Measurements from ENCODE around the gene PRKG1.

The PRKG1 gene

GRCh38 chr10:51399840-51400239 lies 325.6 kb downstream of the PRKG1 start:
- Histone ChIP-seq H4K8ac (ENCODE audit: low read depth, low read length) (no peak overlapping the region), H2AFZ (ENCODE audit: insufficient read depth, low read length, poor library complexity) (no peak overlapping the region), H3K9ac (ENCODE audit: low read length) (no peak overlapping the region), H3K79me1 (ENCODE audit: low read length) (no peaks in the 10 kb centered on the region), H4K91ac (ENCODE audit: low read depth, low read length) (no peak overlapping the region), H3K18ac (ENCODE audit: low read length) (no peak overlapping the region), H3K14ac (ENCODE audit: low read length) (no peak overlapping the region), H3K79me2 (ENCODE audit: control insufficient read depth, insufficient read depth, low read length, poor library complexity) (no peaks in the 10 kb centered on the region), H2BK12ac (ENCODE audit: low read length) (no peak overlapping the region), H3K4me3 (ENCODE audit: low read depth, low read length) (no peak overlapping the region), H2AK5ac (ENCODE audit: low read length) (no peak overlapping the region), H3K4ac (ENCODE audit: low read depth, low read length) (no peak overlapping the region), H3K27me3 (ENCODE audit: insufficient read depth, low read length) (no peaks in the 10 kb centered on the region), H3K23ac (ENCODE audit: low read length) (no peak overlapping the region), H2BK120ac (ENCODE audit: insufficient read depth, low read length, poor library complexity) (no peak overlapping the region), H3K4me2 (ENCODE audit: low read length) (no peak overlapping the region), H2BK5ac (ENCODE audit: low read depth, low read length, poor library complexity) (no peak overlapping the region), H3K4me1 (ENCODE audit: control insufficient read depth in 1 of 2, insufficient read depth in 2 of 2, low read length in 2 of 2) (no peaks in the 10 kb centered on the region), H3K9me3 (ENCODE audit: insufficient read depth, low read depth, low read length) (no peaks in the 10 kb centered on the region), H3K27ac (ENCODE audit: low read depth, low read length) (no peak overlapping the region), H3K36me3 (ENCODE audit: control insufficient read depth in 1 of 2, insufficient read depth in 2 of 2, low read length in 2 of 2) (no peaks in the 10 kb centered on the region), H4K12ac (ENCODE audit: low read depth, low read length) (no peak overlapping the region)
- WGBS (ENCODE audit: extremely low coverage, insufficient coverage, insufficient read length), result no CpG with 5 or more reads among the region's 6 CpGs
- DNase-seq, result no peak

GRCh38 chr10:51400392-51401096 lies 326.3 kb downstream of the PRKG1 start:
- no peak overlapping the region for H2BK5ac ChIP-seq (ENCODE audit: low read depth, low read length, poor library complexity)
- no peak overlapping the region for H4K91ac ChIP-seq (ENCODE audit: low read depth, low read length)
- H3K27ac ChIP-seq (ENCODE audit: low read depth, low read length), result no peak overlapping the region
- H3K79me2 ChIP-seq (ENCODE audit: control insufficient read depth, insufficient read depth, low read length, poor library complexity), result no peaks in the 10 kb centered on the region
- H3K14ac ChIP-seq (ENCODE audit: low read length), result no peak overlapping the region
- H4K12ac ChIP-seq (ENCODE audit: low read depth, low read length), result no peak overlapping the region
- no peak overlapping the region for H3K4me2 ChIP-seq (ENCODE audit: low read length)
- DNase-seq, result no peak
- no peak overlapping the region for H3K4ac ChIP-seq (ENCODE audit: low read depth, low read length)
- H3K79me1 ChIP-seq (ENCODE audit: low read length), result no peaks in the 10 kb centered on the region
- H4K8ac ChIP-seq (ENCODE audit: low read depth, low read length), result no peak overlapping the region
- no peak overlapping the region for H2AK5ac ChIP-seq (ENCODE audit: low read length)
- no CpG with 5 or more reads among the region's 8 CpGs for WGBS (ENCODE audit: extremely low coverage, insufficient coverage, insufficient read length)
- H3K9me3 ChIP-seq (ENCODE audit: insufficient read depth, low read depth, low read length), result no peaks in the 10 kb centered on the region
- H2BK12ac ChIP-seq (ENCODE audit: low read length), result no peak overlapping the region
- H2AFZ ChIP-seq (ENCODE audit: insufficient read depth, low read length, poor library complexity), result no peak overlapping the region
- no peak overlapping the region for H3K4me3 ChIP-seq (ENCODE audit: low read depth, low read length)
- H3K23ac ChIP-seq (ENCODE audit: low read length), result no peak overlapping the region
- no peaks in the 10 kb centered on the region for H3K36me3 ChIP-seq (ENCODE audit: control insufficient read depth in 1 of 2, insufficient read depth in 2 of 2, low read length in 2 of 2)
- H3K27me3 ChIP-seq (ENCODE audit: insufficient read depth, low read length), result no peaks in the 10 kb centered on the region
- no peaks in the 10 kb centered on the region for H3K4me1 ChIP-seq (ENCODE audit: control insufficient read depth in 1 of 2, insufficient read depth in 2 of 2, low read length in 2 of 2)
- no peak overlapping the region for H3K9ac ChIP-seq (ENCODE audit: low read length)
- H3K18ac ChIP-seq (ENCODE audit: low read length), result no peak overlapping the region
- H2BK120ac ChIP-seq (ENCODE audit: insufficient read depth, low read length, poor library complexity), result no peak overlapping the region

- H3K18ac ChIP-seq (ENCODE audit: low read length), result no peak overlapping the region
- DNase-seq, result no peak
- no peak overlapping the region for H3K4ac ChIP-seq (ENCODE audit: low read depth, low read length)
- H3K4me1 ChIP-seq (ENCODE audit: control insufficient read depth in 1 of 2, insufficient read depth in 2 of 2, low read length in 2 of 2), result peaks cover 0 to 3% of the 10 kb centered on the region in 2 experiments
- H3K4me2 ChIP-seq (ENCODE audit: low read length), result no peak overlapping the region
- WGBS (ENCODE audit: extremely low coverage, insufficient coverage, insufficient read length), result no CpG with 5 or more reads among the region's 1 CpG
- no peak overlapping the region for H4K8ac ChIP-seq (ENCODE audit: low read depth, low read length)
- H3K23ac ChIP-seq (ENCODE audit: low read length), result no peak overlapping the region
- H3K79me2 ChIP-seq (ENCODE audit: control insufficient read depth, insufficient read depth, low read length, poor library complexity), result no peaks in the 10 kb centered on the region
- H3K9ac ChIP-seq (ENCODE audit: low read length), result no peak overlapping the region
- no peak overlapping the region for H3K27ac ChIP-seq (ENCODE audit: low read depth, low read length)
- H2BK12ac ChIP-seq (ENCODE audit: low read length), result no peak overlapping the region
- H3K14ac ChIP-seq (ENCODE audit: low read length), result no peak overlapping the region
- no peak overlapping the region for H2BK120ac ChIP-seq (ENCODE audit: insufficient read depth, low read length, poor library complexity)
- no peaks in the 10 kb centered on the region for H3K27me3 ChIP-seq (ENCODE audit: insufficient read depth, low read length)
- no peaks in the 10 kb centered on the region for H3K79me1 ChIP-seq (ENCODE audit: low read length)
- H4K12ac ChIP-seq (ENCODE audit: low read depth, low read length), result no peak overlapping the region
- no peak overlapping the region for H2BK5ac ChIP-seq (ENCODE audit: low read depth, low read length, poor library complexity)
- no peaks in the 10 kb centered on the region for H3K36me3 ChIP-seq (ENCODE audit: control insufficient read depth in 1 of 2, insufficient read depth in 2 of 2, low read length in 2 of 2)
- no peaks in the 10 kb centered on the region for H3K9me3 ChIP-seq (ENCODE audit: insufficient read depth, low read depth, low read length)
- no peak overlapping the region for H2AFZ ChIP-seq (ENCODE audit: insufficient read depth, low read length, poor library complexity)
- no peak overlapping the region for H4K91ac ChIP-seq (ENCODE audit: low read depth, low read length)
- no peak overlapping the region for H3K4me3 ChIP-seq (ENCODE audit: low read depth, low read length)
- H2AK5ac ChIP-seq (ENCODE audit: low read length), result no peak overlapping the region
These were observed 329.2 kb downstream of the PRKG1 start for GRCh38 chr10:51403521-51403920.

- Histone ChIP-seq H3K9me3 (ENCODE audit: insufficient read depth, low read depth, low read length) (no peaks in the 10 kb centered on the region), H3K18ac (ENCODE audit: low read length) (no peak overlapping the region), H2BK12ac (ENCODE audit: low read length) (no peak overlapping the region), H2AFZ (ENCODE audit: insufficient read depth, low read length, poor library complexity) (no peak overlapping the region), H2BK120ac (ENCODE audit: insufficient read depth, low read length, poor library complexity) (no peak overlapping the region), H3K79me1 (ENCODE audit: low read length) (no peaks in the 10 kb centered on the region), H3K14ac (ENCODE audit: low read length) (no peak overlapping the region), H2BK5ac (ENCODE audit: low read depth, low read length, poor library complexity) (no peak overlapping the region), H3K27me3 (ENCODE audit: insufficient read depth, low read length) (no peaks in the 10 kb centered on the region), H3K4me1 (ENCODE audit: control insufficient read depth in 1 of 2, insufficient read depth in 2 of 2, low read length in 2 of 2) (peaks cover 0 to 3% of the 10 kb centered on the region in 2 experiments), H3K4me2 (ENCODE audit: low read length) (no peak overlapping the region), H4K91ac (ENCODE audit: low read depth, low read length) (no peak overlapping the region), H3K23ac (ENCODE audit: low read length) (no peak overlapping the region), H3K4me3 (ENCODE audit: low read depth, low read length) (no peak overlapping the region), H3K27ac (ENCODE audit: low read depth, low read length) (no peak overlapping the region), H2AK5ac (ENCODE audit: low read length) (no peak overlapping the region), H3K36me3 (ENCODE audit: control insufficient read depth in 1 of 2, insufficient read depth in 2 of 2, low read length in 2 of 2) (no peaks in the 10 kb centered on the region), H4K8ac (ENCODE audit: low read depth, low read length) (no peak overlapping the region), H3K9ac (ENCODE audit: low read length) (no peak overlapping the region), H3K79me2 (ENCODE audit: control insufficient read depth, insufficient read depth, low read length, poor library complexity) (no peaks in the 10 kb centered on the region), H4K12ac (ENCODE audit: low read depth, low read length) (no peak overlapping the region), H3K4ac (ENCODE audit: low read depth, low read length) (no peak overlapping the region)
- no CpG with 5 or more reads among the region's 10 CpGs for WGBS (ENCODE audit: extremely low coverage, insufficient coverage, insufficient read length)
- peak in 1 of 2 donors; percentile 3 for DNase-seq
These were observed 331.5 kb downstream of the PRKG1 start for GRCh38 chr10:51405580-51406351.

Data from trophoblast cell (in vitro differentiated cells and primary cell).